Measurements from ENCODE around the gene CRYBB3. TPM values are rescaled to one million over a fixed set of nuclear protein-coding genes. Genes with fewer than 3 reads are reported as not detected.

The CRYBB3 gene
- total and polyA plus RNA-seq, 11 donors: 0.36 to 0.37 TPM; not detected in 9

DNA sequence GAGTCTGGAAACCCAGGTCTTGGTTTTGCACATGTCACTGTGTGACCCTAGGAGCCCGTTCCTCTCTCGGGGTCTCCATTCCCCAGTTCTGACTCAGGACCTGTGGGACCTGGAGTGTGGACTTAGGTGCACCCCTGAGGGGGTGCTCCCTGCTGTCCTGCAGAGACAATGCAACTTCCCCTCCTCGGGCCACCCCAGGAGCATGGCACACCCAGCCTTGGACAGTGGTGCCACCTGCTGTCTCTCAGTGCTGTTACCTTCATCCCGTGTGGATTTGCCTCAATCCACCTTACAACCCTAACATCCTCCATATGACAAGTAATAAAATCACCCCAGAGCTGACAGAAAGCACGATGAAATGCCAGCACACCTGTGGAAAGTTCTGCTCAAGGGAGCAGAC, 27.5 kb upstream of the CRYBB3 start:
- DNase-seq (peak in 1 of 5 donors; percentile 55), ATAC-seq (peak; percentile 71 to 77 (median 74))
- H3K4me3 ChIP-seq: no peak overlapping the region
- H3K27ac ChIP-seq: no peak overlapping the region
- H3K4me1 ChIP-seq: no peaks in the 10 kb centered on the region
- TF ChIP-seq, protein P1, sequence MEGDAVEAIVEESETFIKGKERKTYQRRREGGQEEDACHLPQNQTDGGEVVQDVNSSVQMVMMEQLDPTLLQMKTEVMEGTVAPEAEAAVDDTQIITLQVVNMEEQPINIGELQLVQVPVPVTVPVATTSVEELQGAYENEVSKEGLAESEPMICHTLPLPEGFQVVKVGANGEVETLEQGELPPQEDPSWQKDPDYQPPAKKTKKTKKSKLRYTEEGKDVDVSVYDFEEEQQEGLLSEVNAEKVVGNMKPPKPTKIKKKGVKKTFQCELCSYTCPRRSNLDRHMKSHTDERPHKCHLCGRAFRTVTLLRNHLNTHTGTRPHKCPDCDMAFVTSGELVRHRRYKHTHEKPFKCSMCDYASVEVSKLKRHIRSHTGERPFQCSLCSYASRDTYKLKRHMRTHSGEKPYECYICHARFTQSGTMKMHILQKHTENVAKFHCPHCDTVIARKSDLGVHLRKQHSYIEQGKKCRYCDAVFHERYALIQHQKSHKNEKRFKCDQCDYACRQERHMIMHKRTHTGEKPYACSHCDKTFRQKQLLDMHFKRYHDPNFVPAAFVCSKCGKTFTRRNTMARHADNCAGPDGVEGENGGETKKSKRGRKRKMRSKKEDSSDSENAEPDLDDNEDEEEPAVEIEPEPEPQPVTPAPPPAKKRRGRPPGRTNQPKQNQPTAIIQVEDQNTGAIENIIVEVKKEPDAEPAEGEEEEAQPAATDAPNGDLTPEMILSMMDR (IDR thresholded peaks at IDR 0.05): peak; percentile 21 to 65 (median 52)
- no peak for TF ChIP-seq POLR2A (IDR thresholded peaks at IDR 0.05)
- peaks cover 0 to 60% (median 33%) of the 10 kb centered on the region in 9 donors for H3K36me3 ChIP-seq
- intact Hi-C loops (cut with DNase I): loop anchor here in 8 of 10 donors (1.0 to 10.0 kb wide), 8 partner anchors 60 to 237 kb away; no protein-coding TSS in a partner anchor
- WGBS, 4 donors: 51 to 72% (median 59%) methylated on average over 5 of the region's 5 CpGs
- no peaks in the 10 kb centered on the region for H3K27me3 ChIP-seq
- H3K9me3 ChIP-seq: no peaks in the 10 kb centered on the region

DNA sequence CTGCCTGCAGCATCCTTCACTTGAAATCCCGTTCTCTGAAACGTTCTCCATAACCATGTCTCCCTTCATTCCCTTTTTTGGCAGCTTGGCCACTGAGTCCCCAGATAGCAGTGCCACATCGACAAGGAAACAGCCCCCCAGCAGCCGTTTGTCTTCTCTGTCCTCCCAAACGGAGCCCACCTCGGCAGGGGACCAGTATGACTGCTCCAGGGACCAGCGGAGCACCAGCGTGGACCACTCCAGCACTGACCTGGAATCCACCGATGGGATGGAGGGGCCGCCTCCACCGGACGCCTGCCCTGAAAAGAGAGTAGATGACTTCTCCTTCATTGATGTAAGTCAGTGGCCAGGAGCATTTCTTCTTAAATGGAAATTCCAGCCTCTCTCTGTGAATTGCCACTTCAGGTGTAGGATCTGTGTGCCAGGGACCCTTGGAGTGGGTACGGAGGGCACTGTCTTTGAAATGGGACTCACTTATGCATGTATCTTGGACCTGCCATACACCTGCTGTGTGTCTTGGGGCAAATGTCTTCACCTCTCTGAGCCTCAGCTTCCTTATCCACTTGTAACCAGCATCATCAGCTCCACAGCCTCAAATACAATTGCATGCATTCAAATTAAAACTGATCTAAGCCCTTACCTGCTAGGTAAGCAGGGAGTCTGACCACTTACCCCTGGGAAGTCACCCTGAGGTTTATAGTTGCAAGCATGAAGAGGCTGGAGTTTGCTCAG, 25.3 kb upstream of the CRYBB3 start:
- DNase-seq (no peak), ATAC-seq (no peak)
- 86 to 94% (median 92%) methylated on average over 12 to 13 of the region's 13 CpGs for WGBS, 4 donors
- peaks cover 0 to 72% (median 35%) of the 10 kb centered on the region in 9 donors for H3K36me3 ChIP-seq
- TF ChIP-seq, protein P1 (IDR thresholded peaks at IDR 0.05): no peak
- TF ChIP-seq POLR2A (IDR thresholded peaks at IDR 0.05): no peak
- H3K4me1 ChIP-seq: no peaks in the 10 kb centered on the region
- no peak overlapping the region for H3K27ac ChIP-seq
- no peaks in the 10 kb centered on the region for H3K27me3 ChIP-seq
- H3K4me3 ChIP-seq: no peak overlapping the region
- intact Hi-C loops (cut with DNase I): loop anchor here in 6 of 10 donors (5.0 to 10.0 kb wide), 4 partner anchors 62 to 240 kb away; no protein-coding TSS in a partner anchor
- H3K9me3 ChIP-seq: peaks cover 0 to 3% (median 0%) of the 10 kb centered on the region in 12 donors

DNA sequence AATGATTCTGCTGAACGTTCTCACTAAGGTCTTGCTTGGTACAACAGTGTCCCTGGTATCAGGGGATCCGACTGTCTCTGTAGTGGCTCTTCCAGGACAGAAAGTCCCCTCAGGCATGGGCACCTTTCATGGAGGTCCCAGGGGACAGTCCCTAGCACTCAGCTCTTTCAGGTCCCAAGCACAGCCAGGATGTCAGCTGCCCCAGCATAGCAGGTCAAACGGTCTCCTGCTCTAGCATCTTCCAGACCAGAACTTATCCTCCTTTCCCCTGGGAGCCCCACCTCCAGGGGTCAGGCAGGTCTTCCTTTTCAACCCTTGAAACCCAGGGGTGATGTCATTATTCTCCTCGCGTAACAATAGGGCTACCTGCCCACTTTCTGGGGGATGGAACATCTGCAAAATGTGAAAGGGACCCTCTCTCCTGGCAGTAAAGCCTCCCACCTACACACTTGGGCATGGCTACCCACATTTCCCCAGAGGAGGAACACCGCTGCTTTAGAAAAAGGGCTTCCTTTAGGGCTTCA, 24.7 kb upstream of the CRYBB3 start:
- no peaks in the 10 kb centered on the region for H3K27me3 ChIP-seq
- intact Hi-C loops (cut with DNase I): loop anchor here in 6 of 10 donors (5.0 to 10.0 kb wide), 4 partner anchors 63 to 240 kb away; no protein-coding TSS in a partner anchor
- H3K27ac ChIP-seq: no peak overlapping the region
- TF ChIP-seq, protein P1 (IDR thresholded peaks at IDR 0.05): no peak
- no peak for TF ChIP-seq POLR2A (IDR thresholded peaks at IDR 0.05)
- no peak overlapping the region for H3K4me3 ChIP-seq
- H3K9me3 ChIP-seq: peaks cover 0 to 9% (median 3%) of the 10 kb centered on the region in 12 donors
- DNase-seq (no peak), ATAC-seq (no peak)
- 73 to 81% (median 75%) methylated on average over 6 of the region's 6 CpGs for WGBS, 4 donors
- no peaks in the 10 kb centered on the region for H3K4me1 ChIP-seq
- peaks cover 0 to 79% (median 41%) of the 10 kb centered on the region in 9 donors for H3K36me3 ChIP-seq

DNA sequence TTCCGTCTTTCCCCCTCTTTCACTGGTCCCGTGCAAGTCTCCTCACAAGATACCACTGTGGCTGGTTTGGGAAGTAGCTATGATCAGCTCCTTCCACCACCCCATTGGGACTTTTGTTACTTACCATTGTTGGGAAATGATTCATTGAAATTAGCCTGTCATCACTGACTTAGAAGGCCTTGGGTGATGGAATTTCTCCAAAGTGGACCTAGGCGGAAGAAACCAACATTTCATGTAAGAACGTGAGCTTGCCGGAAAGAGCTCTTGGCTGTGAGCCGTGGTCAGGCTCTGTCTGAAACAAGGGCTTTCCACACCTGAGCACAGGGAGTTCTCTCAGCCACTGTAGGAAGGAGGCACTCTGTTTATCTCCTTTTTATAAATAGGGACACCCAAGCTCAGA, 23.5 kb upstream of the CRYBB3 start:
- H3K27me3 ChIP-seq: no peaks in the 10 kb centered on the region
- no peak for ATAC-seq
- DNase-seq: no peak
- H3K4me3 ChIP-seq: no peak overlapping the region
- no peak overlapping the region for H3K27ac ChIP-seq
- peaks cover 0 to 82% (median 37%) of the 10 kb centered on the region in 9 donors for H3K36me3 ChIP-seq
- intact Hi-C loops (cut with DNase I): loop anchor here in 4 of 10 donors (10.0 kb wide), 2 partner anchors 91 to 241 kb away; no protein-coding TSS in a partner anchor
- peaks cover 0 to 11% (median 3%) of the 10 kb centered on the region in 12 donors for H3K9me3 ChIP-seq
- TF ChIP-seq POLR2A (IDR thresholded peaks at IDR 0.05): no peak
- TF ChIP-seq, protein P1 (IDR thresholded peaks at IDR 0.05): no peak
- H3K4me1 ChIP-seq: no peaks in the 10 kb centered on the region
- WGBS, 4 donors: 86 to 96% (median 88%) methylated on average over 6 of the region's 6 CpGs

Data from heart left ventricle (tissue), 16 donors.